Ecto neural progenitor cell (in vitro differentiated cells): ENCODE results near the gene PHACTR3.
"Not testable (repeated sequence)": the region's sequence is repeated elsewhere in the genome, so short reads cannot be mapped to it uniquely, and the experiment has no call there.

Source experiments
- DNase-seq: peaks from one replicate; pipeline ENCODE4 v3.0.0-alpha.2; 2018; ENCODE audit warnings: low spot score

Gene PHACTR3

DNA sequence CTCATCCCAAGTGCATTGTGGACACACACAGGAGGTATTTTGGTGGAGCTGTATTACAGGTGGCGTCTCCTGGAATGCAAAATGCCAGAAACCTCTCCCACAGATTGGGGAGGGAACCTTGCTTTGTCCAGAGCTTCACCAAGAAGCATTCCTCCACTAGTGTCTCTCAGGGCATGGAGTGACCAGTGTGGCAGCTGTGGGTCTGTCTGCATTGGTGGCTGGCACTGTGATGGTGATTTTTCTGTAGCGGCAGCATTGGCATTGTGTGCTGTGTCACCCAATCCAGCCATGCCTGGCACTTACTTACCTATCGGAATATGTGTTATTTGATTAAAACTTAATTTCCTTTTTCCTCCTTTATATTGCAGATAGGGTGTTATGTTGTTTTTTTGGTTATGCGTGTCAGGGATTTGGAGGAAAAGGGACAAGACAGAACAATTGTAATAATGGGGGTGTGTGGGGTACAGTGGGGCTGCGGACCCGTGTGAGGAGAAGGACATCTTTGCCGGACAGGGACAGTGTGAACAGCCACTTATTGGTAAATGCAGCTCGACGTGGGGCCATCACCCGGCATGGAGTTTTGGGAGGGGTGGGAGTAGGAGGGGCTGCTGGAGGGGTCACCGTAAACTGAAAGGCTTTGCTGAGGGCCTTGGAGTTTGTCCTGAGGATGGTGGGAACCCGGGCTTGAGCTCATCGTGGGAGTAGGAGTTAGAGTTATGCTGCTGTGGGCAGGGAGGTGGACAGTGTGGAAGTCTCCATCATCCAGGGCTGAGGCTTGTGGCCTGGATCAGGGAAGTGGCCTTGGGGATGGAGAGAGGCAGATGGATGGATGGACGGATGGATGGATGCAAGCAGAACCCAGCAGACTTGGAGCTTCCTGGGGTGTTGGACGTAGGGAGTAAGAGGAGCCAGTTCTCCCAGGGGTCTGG is 224.0 kb downstream of the PHACTR3 start:
- DNase-seq = no peak

DNA sequence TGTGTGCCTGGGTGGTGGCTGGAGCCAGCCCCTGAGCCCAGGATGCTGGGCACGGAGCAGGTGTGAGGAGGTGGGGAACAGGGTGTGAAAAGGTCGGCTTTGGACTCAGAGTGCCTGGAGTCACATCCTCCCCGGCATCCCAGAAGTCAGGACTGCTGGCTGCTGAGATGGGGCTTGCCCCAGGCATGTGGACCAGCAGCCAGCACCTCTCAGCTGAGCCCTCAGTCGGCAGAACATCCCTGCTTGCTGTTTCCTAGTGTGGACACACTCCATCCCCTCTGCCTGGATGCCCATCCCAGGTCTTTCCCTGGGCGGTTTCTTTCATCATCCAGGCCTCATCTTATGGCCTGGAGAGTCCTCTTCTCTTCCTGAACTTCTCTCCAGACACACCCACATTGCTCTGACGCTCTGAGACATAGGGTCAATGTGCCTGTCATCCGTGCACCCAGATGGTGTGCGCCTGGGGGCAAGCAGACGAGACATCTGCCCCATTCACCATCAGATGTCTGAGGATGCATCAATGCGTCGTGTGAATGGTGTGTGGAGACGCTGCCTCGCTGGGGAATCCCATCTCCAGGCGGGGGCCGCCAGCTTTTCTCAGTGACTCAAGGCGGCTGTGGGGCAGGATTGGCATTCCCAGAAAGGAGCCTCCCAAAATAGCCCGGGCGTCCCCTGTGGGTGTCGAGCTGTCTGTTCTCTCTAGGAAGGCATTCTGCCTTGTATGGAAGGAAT is 224.9 kb downstream of the PHACTR3 start:
- DNase-seq = peak; percentile 35

DNA sequence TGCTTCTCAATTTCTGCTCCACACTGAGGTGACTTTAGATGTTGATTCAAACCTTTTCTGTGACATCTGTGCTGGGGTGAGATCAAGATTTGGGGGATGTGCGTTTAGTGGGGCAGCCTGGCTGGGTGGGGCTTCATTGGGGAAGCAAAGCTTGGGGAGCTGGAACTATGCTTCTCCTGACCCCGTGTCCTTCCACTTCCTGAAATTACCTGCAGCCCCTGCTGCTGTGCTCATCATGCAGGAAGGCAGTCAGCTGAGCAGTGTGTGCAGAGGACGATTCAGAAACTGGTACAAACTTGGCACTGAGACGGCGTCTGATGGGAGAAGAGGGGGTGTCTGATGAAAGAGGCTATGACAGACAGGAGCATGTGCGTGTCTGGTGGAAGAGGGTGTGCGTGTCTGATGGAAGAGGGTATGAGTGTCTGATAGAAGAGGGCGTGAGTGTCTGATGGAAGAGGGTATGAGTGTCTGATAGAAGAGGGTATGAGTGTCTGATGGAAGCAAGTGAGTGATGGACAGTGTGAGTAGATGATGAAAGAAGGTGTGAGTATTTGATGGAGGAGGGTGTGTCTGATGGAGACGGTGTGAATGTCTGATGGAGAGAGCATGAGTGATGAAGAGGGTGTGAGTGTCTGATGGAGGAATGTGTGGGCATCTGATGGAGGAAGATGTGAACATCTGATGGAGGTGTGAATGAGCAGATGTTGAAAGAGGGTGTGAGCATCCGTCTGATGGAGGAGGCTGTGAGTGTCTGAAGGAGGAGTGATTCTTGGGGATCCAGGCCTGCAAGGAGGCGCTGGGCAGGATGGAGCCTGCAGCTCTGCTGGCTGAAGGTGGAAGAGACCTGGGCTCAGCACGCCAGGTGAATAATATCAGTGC is 225.7 kb downstream of the PHACTR3 start:
- no peak for DNase-seq

DNA sequence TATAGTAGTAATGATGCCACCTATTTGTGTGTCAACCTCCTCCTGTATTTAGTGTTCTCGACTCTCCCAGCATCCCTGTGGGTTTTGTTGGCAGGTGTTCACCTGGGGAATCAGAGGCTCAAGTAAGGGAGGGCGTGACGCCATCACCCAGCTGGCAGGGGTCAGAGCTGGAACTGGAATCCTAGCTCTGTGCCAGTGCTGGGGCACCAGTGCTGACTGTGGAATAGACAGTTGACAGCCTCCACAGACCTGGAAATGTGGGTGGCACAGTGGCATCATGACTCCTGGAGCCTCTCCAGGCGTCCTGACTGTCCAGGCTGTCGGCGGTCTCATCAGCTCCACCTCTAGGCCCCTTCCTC is 226.3 kb downstream of the PHACTR3 start:
- no peak for DNase-seq

DNA sequence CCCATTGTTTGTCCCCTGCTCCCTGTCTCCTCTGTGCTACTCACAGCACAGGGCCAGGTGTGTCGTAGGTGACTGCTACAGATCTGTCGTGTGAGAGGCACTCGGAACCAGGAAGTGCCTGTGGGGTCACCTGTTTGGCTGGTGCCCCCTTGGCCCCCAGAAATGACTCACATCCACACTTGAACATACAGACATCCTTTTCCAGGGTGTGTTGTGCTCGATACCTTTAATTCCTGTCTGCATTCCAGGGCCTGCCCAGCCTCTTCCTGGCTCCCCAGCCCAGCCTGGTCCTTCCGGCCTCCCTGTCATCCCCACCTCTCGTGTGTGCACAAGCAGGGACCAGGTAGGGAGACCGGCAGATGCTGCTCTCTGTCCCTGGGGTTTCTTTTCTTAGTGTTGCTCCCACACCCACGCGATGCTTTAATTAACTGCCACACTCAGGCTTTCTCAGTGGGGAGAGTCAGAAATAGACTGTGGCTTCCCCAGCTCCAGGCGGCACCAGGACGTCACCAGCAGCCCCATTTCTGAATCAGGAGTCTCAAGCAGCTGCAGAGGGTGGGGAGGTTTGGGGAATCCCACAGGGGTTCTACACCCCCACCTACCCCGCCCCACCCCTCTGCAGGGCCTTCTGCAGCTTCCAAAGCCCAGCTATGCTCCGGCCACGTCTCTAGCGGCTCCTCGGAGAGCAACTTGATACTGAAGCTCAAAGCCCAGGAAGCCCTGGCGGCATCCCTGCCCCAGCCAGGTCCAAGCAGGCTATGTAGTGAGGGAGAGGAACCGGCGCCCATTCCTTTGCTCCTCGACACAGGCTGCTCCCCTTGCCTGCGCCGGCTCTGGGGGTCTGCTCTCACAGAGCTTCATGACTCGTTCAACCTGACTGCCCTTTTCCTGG is 226.9 kb downstream of the PHACTR3 start:
- peak; percentile 33 for DNase-seq

DNA sequence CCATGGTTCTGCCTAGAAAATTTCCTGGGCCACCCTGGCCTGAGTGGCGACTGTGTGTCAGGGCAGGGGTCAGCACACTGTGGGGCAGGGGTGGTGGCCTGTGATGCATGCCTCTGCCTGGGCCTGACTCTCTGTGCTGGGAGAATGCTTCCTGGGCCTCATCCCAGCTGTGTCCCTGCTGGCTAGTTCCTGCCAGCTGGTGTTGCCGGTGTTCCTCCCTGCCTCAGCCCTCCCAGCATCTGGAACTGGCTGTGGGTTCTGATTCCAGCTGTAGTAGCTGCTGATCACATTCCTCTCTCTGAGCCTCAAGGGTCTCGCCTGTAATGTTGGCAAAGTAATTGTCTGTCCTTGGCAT is 227.6 kb downstream of the PHACTR3 start:
- DNase-seq = peak; percentile 50

DNA sequence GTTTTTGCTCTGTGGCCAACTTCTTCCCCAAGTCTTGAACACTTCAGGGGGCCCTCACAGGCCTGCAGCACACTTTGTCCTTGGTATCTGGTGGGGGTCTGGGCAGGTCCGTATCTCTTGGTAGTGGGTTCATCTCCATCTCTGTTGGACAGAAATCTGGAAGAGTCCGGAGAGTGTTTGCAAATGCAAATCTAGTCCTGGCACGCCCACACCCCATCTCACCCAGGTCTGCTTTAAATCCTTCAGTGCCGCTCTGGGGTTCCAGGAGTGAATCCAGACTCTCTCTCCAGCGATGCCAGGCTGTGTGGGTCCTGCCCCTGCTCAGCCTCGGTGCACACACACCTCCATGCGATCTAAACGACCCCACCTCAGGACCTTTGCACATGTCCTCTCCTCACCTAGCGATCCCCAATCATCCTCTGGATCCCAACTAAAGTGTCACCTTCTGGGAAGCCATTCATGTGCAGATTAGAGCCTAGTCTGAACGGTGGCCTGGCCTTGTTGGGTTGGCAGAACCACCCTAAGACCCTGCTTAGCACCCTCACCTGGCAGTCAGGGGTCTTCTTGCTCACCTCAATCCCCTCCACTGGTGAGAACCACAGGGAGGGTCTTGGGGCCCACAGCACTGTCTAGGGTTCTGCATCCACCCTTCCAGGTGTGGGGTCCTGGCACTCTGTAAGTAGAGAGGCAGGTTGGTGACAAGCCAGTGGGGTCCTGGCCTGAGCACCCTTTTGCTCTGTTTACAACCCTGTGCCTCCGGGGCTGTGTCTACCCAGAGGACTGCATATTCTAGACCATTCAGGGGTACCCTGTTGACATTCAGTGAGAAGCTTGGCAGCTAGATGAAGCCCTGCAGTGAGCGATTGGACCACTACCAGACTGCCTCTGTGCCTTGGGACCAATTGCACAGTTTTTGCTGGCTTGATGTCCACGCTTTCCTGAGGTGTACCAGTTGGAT is 228.3 kb downstream of the PHACTR3 start:
- DNase-seq = no peak

DNA sequence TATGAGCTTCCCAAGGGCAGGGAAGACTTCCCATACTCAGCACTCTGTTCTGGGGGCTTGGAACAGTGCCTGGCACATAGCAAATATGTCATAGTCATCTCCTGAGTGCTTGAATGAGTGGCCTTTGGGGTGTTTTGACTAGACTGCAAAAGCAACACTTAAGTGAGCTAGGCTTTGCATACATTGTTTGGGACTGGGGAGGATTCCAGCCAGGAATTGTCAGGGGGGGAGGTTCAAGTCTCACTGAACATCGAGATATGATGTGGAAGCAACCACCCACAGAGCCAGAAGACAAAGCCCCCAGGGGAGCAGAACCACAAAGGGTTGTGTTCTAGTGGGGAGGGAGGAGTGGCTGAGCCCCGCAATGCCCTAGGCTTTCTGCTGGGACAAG is 230.7 kb downstream of the PHACTR3 start:
- peak; percentile 41 for DNase-seq

DNA sequence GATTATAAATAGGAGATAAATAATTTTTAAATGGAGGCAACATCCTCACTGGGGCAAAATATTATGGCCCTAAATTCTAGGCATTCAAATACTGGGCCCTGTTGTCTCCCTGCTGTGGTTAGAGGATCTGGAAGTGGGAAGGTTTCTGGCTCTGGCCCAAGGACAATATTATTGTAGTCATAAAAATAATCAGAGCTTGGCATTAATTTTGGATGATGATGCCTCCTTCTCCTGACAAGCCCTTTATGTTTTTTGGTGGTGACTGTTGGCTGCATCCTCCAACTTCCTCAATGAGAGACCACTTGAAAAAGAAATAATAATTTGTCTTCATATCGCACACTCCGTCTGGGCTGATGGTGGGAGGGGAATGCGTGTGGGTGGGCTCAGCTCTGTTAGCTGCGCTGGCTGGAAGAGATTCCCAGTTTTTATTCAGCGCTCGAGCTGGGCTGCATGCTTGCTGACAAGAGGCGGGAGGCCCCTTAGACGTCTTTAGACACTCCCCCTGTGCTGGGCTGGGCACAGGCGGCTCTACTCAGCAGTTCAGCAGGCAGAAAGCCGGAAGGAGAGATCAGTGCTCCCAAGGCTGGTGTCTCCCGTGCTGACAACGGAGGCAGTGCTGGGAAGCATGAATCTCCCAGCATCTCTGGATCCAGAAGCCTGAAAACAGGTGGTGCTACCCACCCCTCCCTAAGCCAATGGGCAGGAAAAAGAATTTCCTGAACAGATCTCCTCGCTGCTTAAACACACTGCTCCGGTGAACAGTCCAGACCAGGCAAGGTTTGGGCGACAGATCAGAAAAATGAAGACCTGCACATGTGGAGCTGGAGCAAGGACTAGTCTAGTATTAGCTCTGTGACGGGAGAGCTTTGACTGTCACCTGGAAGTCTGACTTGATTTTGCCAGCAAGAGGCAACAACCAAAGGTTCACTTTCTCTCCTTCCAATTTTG is 231.4 kb downstream of the PHACTR3 start:
- peak; percentile 80 for DNase-seq

DNA sequence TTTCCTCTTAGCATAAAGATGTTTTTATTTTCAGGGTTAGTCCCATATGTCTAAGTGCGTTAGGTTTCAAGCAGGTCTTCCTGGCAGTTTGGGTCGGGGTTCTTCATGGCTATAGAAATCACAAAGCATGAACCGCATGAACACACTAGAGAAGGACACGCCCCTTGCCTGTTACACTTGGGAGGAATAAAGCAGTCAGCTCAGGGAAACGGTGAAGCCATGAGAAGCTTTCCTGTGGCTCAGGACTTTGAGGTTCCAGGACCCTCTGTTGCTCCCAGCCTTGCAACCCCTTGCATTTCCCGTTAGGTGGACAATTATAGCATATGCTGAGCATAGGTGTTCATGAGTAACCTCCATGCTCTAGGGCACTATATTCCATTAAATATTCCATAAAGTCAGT is 232.4 kb downstream of the PHACTR3 start:
- DNase-seq = peak; percentile 37

DNA sequence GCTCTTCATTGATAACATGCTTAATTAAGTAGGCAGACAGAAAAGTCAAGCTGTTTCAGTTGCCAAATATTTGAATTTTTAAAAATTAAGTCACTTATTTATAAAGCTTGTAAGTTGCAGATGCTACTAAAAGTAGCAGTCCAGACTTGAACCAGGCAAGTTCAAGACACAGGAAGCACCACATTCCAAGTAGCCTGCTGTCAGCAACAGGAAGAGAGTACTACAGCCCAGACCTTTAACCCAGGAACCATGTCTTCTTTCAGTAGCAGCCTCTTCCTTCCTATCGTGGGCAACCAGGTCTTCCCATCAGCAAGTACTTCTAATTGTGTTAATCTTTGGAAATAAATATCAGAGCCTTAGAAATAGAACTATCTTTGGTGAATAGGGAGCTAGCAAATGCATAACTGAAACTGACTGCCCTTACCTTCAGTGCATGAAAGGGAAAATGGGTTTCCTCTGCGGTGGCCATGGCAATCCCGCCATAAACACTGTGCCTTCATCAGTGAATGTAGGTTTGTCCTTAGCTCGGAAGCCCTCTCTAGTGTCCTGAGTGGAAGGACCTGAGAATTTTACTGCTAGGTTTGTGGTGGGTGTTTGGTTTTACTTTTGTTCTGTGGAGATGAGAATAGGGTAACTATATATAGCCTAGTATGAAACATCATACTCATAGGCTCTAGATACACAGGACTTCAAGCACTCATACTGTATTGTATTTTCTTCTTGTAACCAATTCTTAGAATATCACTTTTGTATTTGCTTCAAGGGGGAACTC is 233.5 kb downstream of the PHACTR3 start:
- DNase-seq = no peak

DNA sequence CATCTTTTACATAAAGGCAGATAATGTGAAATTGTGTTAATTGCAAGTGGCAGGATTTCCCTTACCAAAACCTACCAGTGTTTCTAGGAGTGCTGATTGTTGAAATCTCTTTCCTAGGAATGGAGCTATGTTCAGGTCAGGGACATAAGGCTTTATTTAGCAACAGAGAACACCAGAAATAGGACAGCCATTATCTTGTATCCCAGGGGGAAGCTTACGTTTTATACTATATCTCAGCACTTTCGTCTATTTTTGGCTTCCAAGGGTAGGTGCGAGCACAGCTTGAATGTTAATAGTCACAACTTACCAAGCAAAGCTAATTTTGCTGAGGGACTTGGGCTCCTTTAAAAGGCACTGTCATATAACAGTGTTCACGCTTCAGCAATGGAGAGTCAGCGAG is 235.1 kb downstream of the PHACTR3 start:
- no peak for DNase-seq

DNA sequence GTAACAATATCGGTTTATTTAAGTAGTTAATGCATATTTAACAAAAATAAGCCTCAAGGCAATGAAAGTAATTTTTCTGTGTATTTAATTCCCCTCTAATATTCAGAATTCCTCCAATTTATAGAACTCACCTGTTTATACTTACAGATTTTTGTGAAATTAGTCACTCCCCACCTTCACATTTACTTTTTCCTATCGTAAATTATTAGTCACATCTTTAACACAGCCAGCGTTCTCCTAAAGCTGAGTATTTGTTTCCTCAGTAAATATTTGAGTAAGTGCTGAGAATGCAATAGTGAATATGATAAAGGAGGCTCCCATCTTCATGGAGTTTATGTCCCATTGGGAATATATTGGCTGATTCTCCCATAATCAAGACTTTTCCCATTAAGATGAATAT is 241.1 kb downstream of the PHACTR3 start:
- DNase-seq = no peak

DNA sequence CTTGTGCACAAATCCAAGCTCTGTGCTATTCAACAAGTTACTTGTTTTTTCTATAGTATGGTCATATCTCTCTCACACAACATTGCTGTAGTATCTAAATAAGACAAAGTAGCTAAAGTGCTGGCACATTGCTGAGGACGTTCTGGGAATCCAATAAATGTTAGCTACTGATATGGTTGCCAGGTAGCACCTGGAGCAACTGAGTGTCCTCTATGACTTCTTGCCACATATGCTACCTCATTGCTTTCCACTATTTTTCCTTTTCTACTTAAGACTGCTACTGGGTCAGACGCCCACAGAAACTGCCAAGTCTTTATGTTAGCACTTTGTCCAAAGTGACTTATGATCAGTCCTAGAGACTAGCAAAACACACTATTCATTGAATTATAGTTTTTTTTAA is 243.8 kb downstream of the PHACTR3 start:
- DNase-seq = no peak

DNA sequence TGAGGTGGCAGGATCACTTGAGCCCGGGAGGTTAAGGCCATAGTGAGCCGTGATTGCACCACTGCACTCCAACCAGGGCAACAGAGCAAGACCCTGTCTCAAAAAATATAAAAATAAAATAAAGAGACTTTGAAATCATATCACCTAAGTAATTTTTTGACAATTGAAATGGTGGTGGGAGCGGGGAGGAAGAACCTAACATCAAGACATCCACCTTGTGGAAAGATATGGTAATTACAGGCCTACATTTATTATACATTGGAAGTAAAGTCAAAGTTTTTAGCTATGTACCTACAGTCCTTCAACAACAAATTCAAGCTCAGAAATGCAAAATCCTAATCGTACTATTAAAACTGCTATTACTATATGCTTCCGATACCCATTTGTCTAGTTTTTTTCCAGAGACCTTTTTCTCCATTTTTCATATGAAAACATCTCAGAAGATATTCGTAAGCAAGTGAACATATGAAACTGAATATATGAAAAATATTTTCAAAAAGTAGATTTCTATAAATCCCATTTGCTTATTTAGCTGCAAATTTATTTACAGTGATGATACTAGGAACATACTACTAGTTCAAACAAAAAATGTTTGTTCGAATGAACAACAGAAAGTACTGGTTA is 245.8 kb downstream of the PHACTR3 start:
- no peak for DNase-seq

DNA sequence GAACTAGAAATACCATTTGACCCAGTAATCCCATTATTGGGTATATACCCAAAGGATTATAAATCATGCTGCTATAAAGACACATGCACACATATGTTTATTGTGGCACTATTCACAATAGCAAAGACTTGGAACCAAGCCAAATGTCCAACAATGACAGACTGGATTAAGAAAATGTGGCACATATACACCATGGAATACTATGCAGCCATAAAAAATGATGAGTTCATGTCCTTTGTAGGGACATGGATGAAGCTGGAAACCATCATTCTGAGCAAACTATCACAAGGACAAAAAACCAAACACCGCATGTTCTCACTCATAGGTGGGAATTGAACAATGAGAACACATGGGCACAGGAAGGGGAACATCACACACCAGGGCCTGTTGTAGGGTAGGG is 252.2 kb downstream of the PHACTR3 start:
- not testable (repeated sequence) for DNase-seq

DNA sequence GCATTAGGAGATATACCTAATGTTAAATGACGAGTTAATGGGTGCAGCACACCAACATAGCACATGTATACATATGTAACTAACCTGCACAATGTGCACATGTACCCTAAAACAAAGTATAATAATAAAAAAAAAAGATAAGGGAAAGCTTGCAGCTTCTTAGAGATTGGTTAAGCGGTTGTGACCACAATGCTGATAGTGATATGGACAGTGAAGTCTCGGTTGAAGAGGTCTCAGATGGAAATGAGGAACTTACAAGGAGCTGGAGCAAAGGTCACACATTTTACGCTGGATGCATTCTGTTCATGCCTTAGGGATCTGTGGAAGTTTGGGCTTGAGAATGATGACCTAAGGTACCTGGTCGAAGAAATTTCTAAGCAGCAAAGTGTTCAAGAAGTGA is 252.6 kb downstream of the PHACTR3 start:
- DNase-seq = not testable (repeated sequence)

DNA sequence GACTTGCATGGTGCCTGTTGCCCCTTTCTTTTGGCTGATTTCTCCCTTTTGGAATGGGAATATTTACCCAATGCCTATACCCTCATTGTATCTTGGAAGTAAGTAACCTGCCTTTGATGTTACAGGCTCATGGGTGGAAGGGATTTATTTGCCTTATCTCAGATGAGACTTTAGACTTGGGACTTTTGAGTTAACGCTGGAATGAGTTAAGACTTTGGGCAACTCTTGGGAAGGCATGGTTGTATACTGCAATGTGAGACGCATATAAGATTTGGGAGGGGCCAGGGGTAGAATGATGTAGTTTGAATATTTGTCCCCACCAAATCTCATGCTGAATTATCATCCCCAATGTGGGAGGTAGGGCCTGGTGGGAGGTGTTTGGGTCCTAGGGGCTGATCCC is 253.6 kb downstream of the PHACTR3 start:
- DNase-seq = no peak
